SK-N-SH treated with all-trans-retinoic acid at 6 μM for 48 hours (cell line): ENCODE measurements around the gene PLPPR5.

ENCODE experiments used
- PATZ1 ChIP-seq: fragments of 250-450 bp; sonication (Bioruptor Pico); IDR thresholded peaks from 2 replicates; pipeline ENCODE4 v1.8.0; 2020; ENCODE audit warnings: mild to moderate bottlenecking, moderate library complexity, borderline replicate concordance
- PPARA ChIP-seq: fragments of 250-450 bp; sonication (Bioruptor Pico); IDR thresholded peaks from 2 replicates; pipeline ENCODE4 v1.5.0; 2020; ENCODE audit warnings: mild to moderate bottlenecking, borderline replicate concordance
- ZFP3 ChIP-seq: fragments of 250-450 bp; sonication (Bioruptor Pico); IDR thresholded peaks from 2 replicates; pipeline ENCODE4 v1.5.0; 2020; ENCODE audit warnings: mild to moderate bottlenecking, moderate library complexity
- ZNF8 ChIP-seq: fragments of 450-650 bp; formaldehyde crosslinking; IDR thresholded peaks from 2 replicates; pipeline ENCODE4 v1.5.0; 2020; ENCODE audit warnings: mild to moderate bottlenecking, moderate library complexity

GRCh38 chr1:98991127-98992012 lies 13.3 kb downstream of the PLPPR5 start:
- TF ChIP-seq ZNF8 (CRISPR knock-in tag) (no peak), PPARA (no peak), PATZ1 (CRISPR knock-in tag) (no peak), ZFP3 (CRISPR knock-in tag) (no peak)
